Neural cell (in vitro differentiated cells): Measurements from ENCODE around the gene GPC1. TPM values are rescaled to one million over a fixed set of nuclear protein-coding genes. Genes with fewer than 3 reads are reported as not detected.

ENCODE experiments used
- H2AFZ ChIP-seq: fragments of 200-600, 300-800 bp; sonication (generic), shearing (Covaris generic); 2 replicates; pipeline ENCODE4 v1.6.0; 2014; ENCODE audit warnings: low read depth, mild to moderate bottlenecking, antibody characterized with exemption, low read length, moderate library complexity
- H3F3A ChIP-seq: fragments of 200-600 bp; shearing (Covaris generic); 2 replicates; pipeline ENCODE4 v1.6.1; 2016; ENCODE audit warnings: mild to moderate bottlenecking, moderate library complexity, mixed read lengths, antibody characterized with exemption, low read length; ENCODE audit not compliant: insufficient read depth, poor library complexity, severe bottlenecking
- H3K27ac ChIP-seq: fragments of 200-600, 300-800 bp; sonication (generic), shearing (Covaris generic); 2 replicates; pipeline ENCODE4 v1.5.1; 2014; ENCODE audit warnings: mild to moderate bottlenecking, low read length, moderate library complexity
- H3K27me3 ChIP-seq: fragments of 300-800, 200-600 bp; sonication (generic), shearing (Covaris generic); 2 replicates; pipeline ENCODE4 v1.6.0; 2014; ENCODE audit warnings: mild to moderate bottlenecking, low read depth, low read length, moderate library complexity; ENCODE audit not compliant: insufficient read depth
- H3K36me3 ChIP-seq: fragments of 300-800, 200-600 bp; sonication (generic), shearing (Covaris generic); 2 replicates; pipeline ENCODE4 v1.5.1; 2014; ENCODE audit warnings: mild to moderate bottlenecking, antibody characterized with exemption, low read length, moderate library complexity; ENCODE audit not compliant: insufficient read depth
- H3K4me2 ChIP-seq: fragments of 300-800, 200-600 bp; sonication (generic), shearing (Covaris generic); 2 replicates; pipeline ENCODE4 v1.6.0; 2014; ENCODE audit warnings: mild to moderate bottlenecking, low read length
- H3K4me3 ChIP-seq: fragments of 300-800, 200-600 bp; sonication (generic), shearing (Covaris generic); 2 replicates; pipeline ENCODE4 v1.5.1; 2014; ENCODE audit warnings: mild to moderate bottlenecking, low read length, moderate library complexity
- H3K79me2 ChIP-seq: fragments of 200-600 bp; shearing (Covaris generic); replicated peaks from 2 replicates; pipeline ENCODE4 v1.6.0; 2014; ENCODE audit warnings: mild to moderate bottlenecking, low read length, moderate library complexity; ENCODE audit not compliant: insufficient read depth
- H3K9ac ChIP-seq: fragments of 300-800, 200-600 bp; sonication (generic), shearing (Covaris generic); 2 replicates; pipeline ENCODE4 v1.6.1; 2016; ENCODE audit warnings: mild to moderate bottlenecking, low read length, mixed read lengths
- H3K9me2 ChIP-seq: fragments of 200-600 bp; shearing (Covaris generic); 2 replicates; pipeline ENCODE4 v1.6.1; 2016; ENCODE audit warnings: mild to moderate bottlenecking, low read length, mixed read lengths; ENCODE audit not compliant: insufficient read depth
- H3K9me3 ChIP-seq: fragments of 200-600, 300-800 bp; sonication (generic), shearing (Covaris generic); 2 replicates; pipeline ENCODE4 v1.6.1; 2016; ENCODE audit warnings: mild to moderate bottlenecking, mixed run types, low read length, moderate library complexity, mixed read lengths
- H4K20me1 ChIP-seq: fragments of 200-600 bp; shearing (Covaris generic); 2 replicates; pipeline ENCODE4 v1.6.1; 2016; ENCODE audit warnings: mild to moderate bottlenecking, mixed run types; ENCODE audit not compliant: insufficient read depth
- EP300 ChIP-seq: fragments of 450-650 bp; conservative IDR thresholded peaks from 2 replicates; pipeline ENCODE4 v1.6.1; 2014; ENCODE audit warnings: antibody characterized with exemption, mild to moderate bottlenecking, moderate library complexity; ENCODE audit not compliant: poor library complexity, severe bottlenecking
- EZH2 ChIP-seq: fragments of 200-600, 300-800 bp; shearing (Covaris generic), sonication (generic); IDR thresholded peaks from 2 replicates; pipeline ENCODE4 v1.6.1; 2014; ENCODE audit warnings: antibody characterized with exemption, low read length, borderline replicate concordance, mild to moderate bottlenecking; ENCODE audit not compliant: insufficient read depth, poor library complexity, severe bottlenecking
- MXI1 ChIP-seq: fragments of 450-650 bp; conservative IDR thresholded peaks from 2 replicates; pipeline ENCODE4 v1.6.1; 2014; ENCODE audit warnings: antibody characterized with exemption, mild to moderate bottlenecking; ENCODE audit not compliant: poor library complexity, severe bottlenecking
- POLR2AphosphoS5 ChIP-seq: IDR thresholded peaks from 2 replicates; pipeline ENCODE4 v1.6.1; 2012
- RAD21 ChIP-seq: fragments of 450-650 bp; conservative IDR thresholded peaks from 2 replicates; pipeline ENCODE4 v1.6.1; 2014; ENCODE audit warnings: antibody characterized with exemption, mild to moderate bottlenecking, moderate library complexity
- SMC3 ChIP-seq: fragments of 450-650 bp; conservative IDR thresholded peaks from 2 replicates; pipeline ENCODE4 v1.6.1; 2014; ENCODE audit warnings: antibody characterized with exemption, mild to moderate bottlenecking, moderate library complexity; ENCODE audit not compliant: poor library complexity
- TAF1 ChIP-seq: IDR thresholded peaks from 2 replicates; pipeline ENCODE4 v1.6.1; 2012; ENCODE audit warnings: low read depth
- polyA plus RNA-seq: library from polyadenylated mRNA; depleted of rRNA; stranded (reverse); fragments of >200 nt; gene quantifications from 2 replicates; pipeline ENCODE4 v1.2.3, GENCODE V29; 2014
- TF ChIP-seq, protein P1 (sequence below): IDR thresholded peaks from 2 replicates; pipeline ENCODE4 v1.6.1; 2012; ENCODE audit warnings: borderline replicate concordance
- TF ChIP-seq, protein P2 (sequence below): fragments of 450-650 bp; IDR thresholded peaks from 2 replicates; pipeline ENCODE4 v1.5.1; 2014; ENCODE audit warnings: antibody characterized with exemption, mild to moderate bottlenecking, moderate library complexity; ENCODE audit not compliant: poor library complexity, severe bottlenecking

GPC1 gene
- polyA plus RNA-seq, 1 donor from 2014 or later, result 74.0 TPM

DNA sequence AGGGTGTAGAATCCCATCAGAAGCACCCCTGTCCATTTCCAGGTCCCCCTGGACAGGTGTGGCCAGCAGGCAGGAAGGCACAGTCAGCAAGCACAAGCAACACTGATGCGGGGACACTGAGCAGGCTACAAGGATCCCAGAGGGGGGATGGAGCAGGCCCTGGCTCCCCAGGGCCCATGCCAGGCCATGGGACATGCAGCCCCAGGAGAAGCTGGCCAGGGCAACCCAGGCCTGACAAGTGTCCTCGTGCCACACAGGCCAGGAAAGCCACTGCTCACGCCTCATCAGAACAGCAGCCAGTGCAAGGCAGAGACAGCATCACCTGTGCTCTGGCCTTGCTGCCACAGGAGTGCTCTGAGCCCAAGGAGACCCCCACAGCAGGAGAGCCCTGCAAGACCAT, 14.1 kb upstream of the GPC1 start:
- H4K20me1 ChIP-seq, result no peaks in the 10 kb centered on the region
- no peak for TF ChIP-seq EP300
- TF ChIP-seq RAD21, result no peak
- TF ChIP-seq SMC3, result no peak
- TF ChIP-seq MXI1, result no peak
- TF ChIP-seq EZH2, result no peak
- TF ChIP-seq, protein P1, sequence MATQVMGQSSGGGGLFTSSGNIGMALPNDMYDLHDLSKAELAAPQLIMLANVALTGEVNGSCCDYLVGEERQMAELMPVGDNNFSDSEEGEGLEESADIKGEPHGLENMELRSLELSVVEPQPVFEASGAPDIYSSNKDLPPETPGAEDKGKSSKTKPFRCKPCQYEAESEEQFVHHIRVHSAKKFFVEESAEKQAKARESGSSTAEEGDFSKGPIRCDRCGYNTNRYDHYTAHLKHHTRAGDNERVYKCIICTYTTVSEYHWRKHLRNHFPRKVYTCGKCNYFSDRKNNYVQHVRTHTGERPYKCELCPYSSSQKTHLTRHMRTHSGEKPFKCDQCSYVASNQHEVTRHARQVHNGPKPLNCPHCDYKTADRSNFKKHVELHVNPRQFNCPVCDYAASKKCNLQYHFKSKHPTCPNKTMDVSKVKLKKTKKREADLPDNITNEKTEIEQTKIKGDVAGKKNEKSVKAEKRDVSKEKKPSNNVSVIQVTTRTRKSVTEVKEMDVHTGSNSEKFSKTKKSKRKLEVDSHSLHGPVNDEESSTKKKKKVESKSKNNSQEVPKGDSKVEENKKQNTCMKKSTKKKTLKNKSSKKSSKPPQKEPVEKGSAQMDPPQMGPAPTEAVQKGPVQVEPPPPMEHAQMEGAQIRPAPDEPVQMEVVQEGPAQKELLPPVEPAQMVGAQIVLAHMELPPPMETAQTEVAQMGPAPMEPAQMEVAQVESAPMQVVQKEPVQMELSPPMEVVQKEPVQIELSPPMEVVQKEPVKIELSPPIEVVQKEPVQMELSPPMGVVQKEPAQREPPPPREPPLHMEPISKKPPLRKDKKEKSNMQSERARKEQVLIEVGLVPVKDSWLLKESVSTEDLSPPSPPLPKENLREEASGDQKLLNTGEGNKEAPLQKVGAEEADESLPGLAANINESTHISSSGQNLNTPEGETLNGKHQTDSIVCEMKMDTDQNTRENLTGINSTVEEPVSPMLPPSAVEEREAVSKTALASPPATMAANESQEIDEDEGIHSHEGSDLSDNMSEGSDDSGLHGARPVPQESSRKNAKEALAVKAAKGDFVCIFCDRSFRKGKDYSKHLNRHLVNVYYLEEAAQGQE, result no peak
- no peak for TF ChIP-seq TAF1
- TF ChIP-seq, protein P2, sequence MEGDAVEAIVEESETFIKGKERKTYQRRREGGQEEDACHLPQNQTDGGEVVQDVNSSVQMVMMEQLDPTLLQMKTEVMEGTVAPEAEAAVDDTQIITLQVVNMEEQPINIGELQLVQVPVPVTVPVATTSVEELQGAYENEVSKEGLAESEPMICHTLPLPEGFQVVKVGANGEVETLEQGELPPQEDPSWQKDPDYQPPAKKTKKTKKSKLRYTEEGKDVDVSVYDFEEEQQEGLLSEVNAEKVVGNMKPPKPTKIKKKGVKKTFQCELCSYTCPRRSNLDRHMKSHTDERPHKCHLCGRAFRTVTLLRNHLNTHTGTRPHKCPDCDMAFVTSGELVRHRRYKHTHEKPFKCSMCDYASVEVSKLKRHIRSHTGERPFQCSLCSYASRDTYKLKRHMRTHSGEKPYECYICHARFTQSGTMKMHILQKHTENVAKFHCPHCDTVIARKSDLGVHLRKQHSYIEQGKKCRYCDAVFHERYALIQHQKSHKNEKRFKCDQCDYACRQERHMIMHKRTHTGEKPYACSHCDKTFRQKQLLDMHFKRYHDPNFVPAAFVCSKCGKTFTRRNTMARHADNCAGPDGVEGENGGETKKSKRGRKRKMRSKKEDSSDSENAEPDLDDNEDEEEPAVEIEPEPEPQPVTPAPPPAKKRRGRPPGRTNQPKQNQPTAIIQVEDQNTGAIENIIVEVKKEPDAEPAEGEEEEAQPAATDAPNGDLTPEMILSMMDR, result no peak
- no peak for TF ChIP-seq POLR2AphosphoS5
- no peaks in the 10 kb centered on the region for H3K27me3 ChIP-seq

DNA sequence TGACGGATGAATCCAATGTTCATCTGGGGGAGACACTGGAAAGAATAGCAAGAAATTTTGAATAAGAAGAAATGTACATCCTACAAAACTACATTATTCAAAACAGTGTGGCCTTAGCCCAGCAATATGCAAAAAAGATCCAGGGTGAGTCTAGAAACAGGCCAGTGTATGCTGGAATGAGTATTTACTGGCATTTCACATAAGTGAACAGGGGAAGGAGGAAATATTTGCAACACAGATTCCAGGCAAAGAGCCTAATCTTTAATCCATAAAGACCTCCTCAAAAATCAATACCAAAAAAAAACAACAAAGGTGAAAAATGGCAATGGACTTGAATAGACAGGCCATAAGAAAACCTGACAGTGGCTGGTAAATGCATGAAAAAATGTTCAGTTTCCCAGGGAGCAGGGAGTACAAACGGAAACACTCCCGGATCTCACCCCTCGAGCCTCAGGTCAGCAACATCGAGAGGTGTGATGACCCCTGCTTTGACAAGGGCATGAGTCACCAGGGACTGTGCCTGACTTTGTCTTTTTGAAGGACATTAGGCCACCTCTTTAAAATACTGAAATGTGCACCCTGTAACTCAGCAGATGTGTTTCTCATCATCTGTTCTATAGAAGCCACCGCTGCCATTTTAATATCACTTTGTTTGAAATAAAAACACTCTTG, 12.7 kb upstream of the GPC1 start:
- Histone ChIP-seq H3K27ac (no peak overlapping the region), H3K9me3 (peaks cover 11% of the 10 kb centered on the region)
- TF ChIP-seq, protein P1, result no peak
- TF ChIP-seq MXI1 (no peak), SMC3 (no peak), RAD21 (no peak), EZH2 (no peak), POLR2AphosphoS5 (no peak)
- TF ChIP-seq, protein P2, result no peak

More for the DNA sequence above, 14.1 kb upstream of the GPC1 start:
- H3F3A ChIP-seq, result no peaks in the 10 kb centered on the region
- no peaks in the 10 kb centered on the region for H3K79me2 ChIP-seq
- peaks cover 11% of the 10 kb centered on the region for H3K9me3 ChIP-seq
- no peaks in the 10 kb centered on the region for H3K9me2 ChIP-seq
- H3K9ac ChIP-seq, result no peak overlapping the region
- no peak overlapping the region for H2AFZ ChIP-seq
- no peak overlapping the region for H3K27ac ChIP-seq
- no peak overlapping the region for H3K4me2 ChIP-seq
- no peak overlapping the region for H3K4me3 ChIP-seq
- H3K36me3 ChIP-seq, result no peaks in the 10 kb centered on the region

More for the DNA sequence above, 12.7 kb upstream of the GPC1 start:
- Histone ChIP-seq H3K4me2 (no peak overlapping the region), H3F3A (no peaks in the 10 kb centered on the region), H4K20me1 (no peaks in the 10 kb centered on the region), H2AFZ (no peak overlapping the region), H3K9ac (no peak overlapping the region), H3K79me2 (no peaks in the 10 kb centered on the region), H3K27me3 (no peaks in the 10 kb centered on the region), H3K9me2 (no peaks in the 10 kb centered on the region), H3K36me3 (no peaks in the 10 kb centered on the region), H3K4me3 (no peak overlapping the region)
